ENCODE results near the gene LRRC71. TPM values are rescaled to one million over a fixed set of nuclear protein-coding genes. Genes with fewer than 3 reads are reported as not detected.

LRRC71 gene
- total and polyA plus RNA-seq, 2 of the 4 experiments (the other 2 are of a cell fraction), result 0.50 TPM; not detected in 1

GRCh38 chr1:156879876-156880275 is 40.6 kb upstream of the LRRC71 start:
- Histone ChIP-seq H3K27ac (ENCODE audit: insufficient read depth, low read length) (no peak overlapping the region), H3K9ac (ENCODE audit: low read depth, low read length) (no peak overlapping the region), H3K4ac (ENCODE audit: low read depth, low read length) (no peak overlapping the region), H3K79me1 (ENCODE audit: low read depth in 1 of 2, low read length in 2 of 2) (no peaks in the 10 kb centered on the region), H4K91ac (ENCODE audit: insufficient read depth, low read depth, low read length) (no peak overlapping the region), H2AFZ (replicated peaks; ENCODE audit: low read length, poor library complexity) (no peak overlapping the region), H2BK15ac (ENCODE audit: low read depth, low read length) (no peak overlapping the region), H2BK5ac (ENCODE audit: low read depth, low read length, poor library complexity, severe bottlenecking) (no peak overlapping the region), H4K5ac (ENCODE audit: low read depth, low read length) (no peak overlapping the region), H2AK9ac (replicated peaks; ENCODE audit: low read depth, low read length, poor library complexity) (no peak overlapping the region), H4K8ac (ENCODE audit: low read depth in 2 of 2, low read length in 2 of 2) (no peak overlapping the region), H3K9me1 (ENCODE audit: insufficient read depth, low read length) (no peaks in the 10 kb centered on the region), H4K20me1 (ENCODE audit: insufficient read depth, low read length) (peaks cover 4% of the 10 kb centered on the region; the same call in 1 of the 2 replicates), H3K9me3 (ENCODE audit: control insufficient read depth, insufficient read depth, low read length) (no peaks in the 10 kb centered on the region), H3K56ac (ENCODE audit: extremely low read depth, insufficient read depth, low read length) (no peak overlapping the region), H3K4me1 (ENCODE audit: control insufficient read depth, insufficient read depth, low read length) (no peaks in the 10 kb centered on the region), H3K18ac (ENCODE audit: low read depth, low read length) (no peak overlapping the region), H3K4me3 (ENCODE audit: insufficient read depth, low read depth, low read length) (no peak overlapping the region), H3K27me3 (ENCODE audit: control insufficient read depth, insufficient read depth, low read length) (peaks cover 92% of the 10 kb centered on the region), H2BK20ac (ENCODE audit: low read depth, low read length) (no peak overlapping the region), H2AK5ac (ENCODE audit: low read depth, low read length) (no peak overlapping the region), H3K36me3 (ENCODE audit: control insufficient read depth, insufficient read depth, low read length) (no peaks in the 10 kb centered on the region), H3K14ac (replicated peaks; ENCODE audit: low read depth, low read length) (no peak overlapping the region), H2BK120ac (ENCODE audit: low read depth, low read length) (no peak overlapping the region), H3K4me2 (ENCODE audit: low read depth, low read length) (no peak overlapping the region), H3K23ac (ENCODE audit: low read depth, low read length) (no peak overlapping the region)
- TF ChIP-seq MAFK (IDR thresholded peaks at IDR 0.05; ENCODE audit: low read depth, low read length) (no peak), RCOR1 (IDR thresholded peaks at IDR 0.05; ENCODE audit: insufficient replicate concordance, low read length) (no peak), RFX5 (IDR thresholded peaks at IDR 0.05; ENCODE audit: low read depth, low read length) (no peak), CEBPB (IDR thresholded peaks at IDR 0.05; ENCODE audit: low read depth, low read length) (no peak), USF2 (IDR thresholded peaks at IDR 0.05; ENCODE audit: low read depth, low read length) (no peak), POLR2A (IDR thresholded peaks at IDR 0.05; ENCODE audit: low read depth, low read length) (no peak), MXI1 (IDR thresholded peaks at IDR 0.05; ENCODE audit: borderline replicate concordance, low read depth, low read length) (no peak), MAZ (IDR thresholded peaks at IDR 0.05; ENCODE audit: borderline replicate concordance, low read depth, low read length) (no peak), NFE2L2 (IDR thresholded peaks at IDR 0.05; ENCODE audit: low read depth, low read length) (no peak), RAD21 (IDR thresholded peaks at IDR 0.05; ENCODE audit: low read length) (no peak), FOS (IDR thresholded peaks at IDR 0.05; ENCODE audit: low read depth, low read length) (no peak), ELK1 (IDR thresholded peaks at IDR 0.05; ENCODE audit: borderline replicate concordance, low read depth, low read length) (no peak), BHLHE40 (IDR thresholded peaks at IDR 0.05; ENCODE audit: low read depth, low read length) (no peak), CHD1 (IDR thresholded peaks at IDR 0.05; ENCODE audit: low read depth, low read length) (no peak), SMC3 (IDR thresholded peaks at IDR 0.05; ENCODE audit: low read depth, low read length) (no peak)
- TF ChIP-seq, protein P1, sequence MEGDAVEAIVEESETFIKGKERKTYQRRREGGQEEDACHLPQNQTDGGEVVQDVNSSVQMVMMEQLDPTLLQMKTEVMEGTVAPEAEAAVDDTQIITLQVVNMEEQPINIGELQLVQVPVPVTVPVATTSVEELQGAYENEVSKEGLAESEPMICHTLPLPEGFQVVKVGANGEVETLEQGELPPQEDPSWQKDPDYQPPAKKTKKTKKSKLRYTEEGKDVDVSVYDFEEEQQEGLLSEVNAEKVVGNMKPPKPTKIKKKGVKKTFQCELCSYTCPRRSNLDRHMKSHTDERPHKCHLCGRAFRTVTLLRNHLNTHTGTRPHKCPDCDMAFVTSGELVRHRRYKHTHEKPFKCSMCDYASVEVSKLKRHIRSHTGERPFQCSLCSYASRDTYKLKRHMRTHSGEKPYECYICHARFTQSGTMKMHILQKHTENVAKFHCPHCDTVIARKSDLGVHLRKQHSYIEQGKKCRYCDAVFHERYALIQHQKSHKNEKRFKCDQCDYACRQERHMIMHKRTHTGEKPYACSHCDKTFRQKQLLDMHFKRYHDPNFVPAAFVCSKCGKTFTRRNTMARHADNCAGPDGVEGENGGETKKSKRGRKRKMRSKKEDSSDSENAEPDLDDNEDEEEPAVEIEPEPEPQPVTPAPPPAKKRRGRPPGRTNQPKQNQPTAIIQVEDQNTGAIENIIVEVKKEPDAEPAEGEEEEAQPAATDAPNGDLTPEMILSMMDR (conservative IDR thresholded peaks at IDR 0.05; ENCODE audit: low read depth, low read length), result no peak
- no peak for DNase-seq
- dilution Hi-C loops (cut with HindIII; ENCODE audit: low sequenced_read_pairs, unreplicated experiment), result no loop called here
- ChIA-PET CTCF (interaction anchor here (1.1 to 1.2 kb wide), 2 partner anchors 20 to 48 kb away, joined by 4 read pairs; no protein-coding TSS in a partner anchor), POLR2A (ENCODE audit: unreplicated experiment) (interaction anchor here (0.5 kb wide), 1 partner anchor 20 kb away, joined by 11 read pairs; the partner anchor contains the start of gene NTRK1)
- no peak for ATAC-seq (ENCODE audit: low read depth)
- in situ Hi-C loops (cut with MboI; ENCODE audit: low sequenced_read_pairs), result loop anchor here (10.0 kb wide), 1 partner anchor 185 kb away; no protein-coding TSS in a partner anchor
- 80% methylated on average over 18 of the region's 21 CpGs; no CpG with 5 or more reads in 1 of the 2 experiments for WGBS, 2 experiments (ENCODE audit: extremely low coverage in 2 of 2, insufficient read length in 1 of 2)
- no TSS peak for BruUV-seq (replicated peaks)
- intact Hi-C loops (cut with micrococcal nuclease), result no loop called here

Data from IMR-90 (cell line).